HCT116 (cell line): Measurements from ENCODE around the gene SNTG2. TPM values are rescaled to one million over a fixed set of nuclear protein-coding genes. Genes with fewer than 3 reads are reported as not detected.

Experiments
- ATAC-seq: fragments of 200-7000 bp; cut with Tn5 transposase; 2 replicates; pipeline ENCODE4 v1.9.1; 2020; ENCODE audit warnings: mild to moderate bottlenecking, moderate library complexity
- BruUV-seq: library from RNA; stranded (reverse); fragments of 400-500 nt; replicated peaks from 2 replicates; lab custom pipeline; 2021; lab: Mats Ljungman, UMichigan
- CTCF ChIA-PET: fragments of 300-600 bp; sonication (Branson Sonifier 250); formaldehyde crosslinking; loops from one replicate; lab custom pipeline; 2021; ENCODE audit warnings: antibody characterized with exemption; lab: Charles Lee
- POLR2A ChIA-PET: fragments of 300-600, 350-600 bp; sonication (Branson Sonifier 250); formaldehyde crosslinking; loops from one replicate; lab custom pipeline; 2021; ENCODE audit warnings: antibody characterized with exemption; lab: Charles Lee
- RAD21 ChIA-PET, 2 experiments: fragments of 300-600 bp; sonication (Branson Sonifier 250); formaldehyde crosslinking; loops; one replicate each; lab custom pipeline; 2023; ENCODE audit warnings: low total read pairs in 2 of 2; ENCODE audit not compliant: uncharacterized antibody in 2 of 2, unreplicated experiment in 2 of 2, low non-redundant PET in 1 of 2; lab: Charles Lee
- DNase-seq: peaks from one replicate; pipeline ENCODE4 v3.0.0-alpha.2; 2010; ENCODE audit warnings: low read depth, low spot score
- H2AFZ ChIP-seq: fragments of 200-600 bp; shearing (Covaris generic), sonication (generic); 2 replicates; pipeline ENCODE4 v1.6.1; 2017; ENCODE audit warnings: low read depth, mixed run types, mixed read lengths, antibody characterized with exemption, low read length; ENCODE audit not compliant: poor library complexity, severe bottlenecking
- H3K27ac ChIP-seq: 2 replicates; pipeline ENCODE4 v1.5.1; 2012; ENCODE audit warnings: low read depth, low read length
- H3K27me3 ChIP-seq: fragments of 200-600 bp; sonication (generic); 2 replicates; pipeline ENCODE4 v1.6.1; 2016; ENCODE audit warnings: mixed run types, low read length, mixed read lengths; ENCODE audit not compliant: insufficient read depth
- H3K36me3 ChIP-seq, 2 experiments: fragments of 200-500 bp in 1 of 2; fragments of 200-600 bp in 1 of 2; sonication (Bioruptor generic) in 1 of 2; sonication (generic) in 1 of 2; 2 replicates each; pipeline versions ENCODE4 v1.5.1 to v1.6.1; 2014 to 2016; ENCODE audit warnings: low read length in 2 of 2, inconsistent platforms in 1 of 2, mixed read lengths in 1 of 2, mixed run types in 1 of 2; ENCODE audit not compliant: insufficient read depth in 2 of 2, control insufficient read depth in 1 of 2
- H3K4me1 ChIP-seq, 2 experiments: fragments of 200-600 bp in 1 of 2; sonication (generic) in 1 of 2; 2 replicates each; pipeline versions ENCODE4 v1.5.1 to v1.6.1; 2012 to 2017; ENCODE audit warnings: low read length in 2 of 2, inconsistent platforms in 1 of 2, mild to moderate bottlenecking in 1 of 2, mixed read lengths in 1 of 2, mixed run types in 1 of 2, moderate library complexity in 1 of 2; ENCODE audit not compliant: insufficient read depth in 2 of 2, control insufficient read depth in 1 of 2
- H3K4me2 ChIP-seq: fragments of 200-600 bp; sonication (generic); 2 replicates; pipeline ENCODE4 v1.6.1; 2017; ENCODE audit warnings: mixed run types, low read length, mixed read lengths
- H3K4me3 ChIP-seq, 2 experiments: fragments of 200-600 bp in 1 of 2; sonication (generic) in 1 of 2; replicated peaks in 1 of 2; 2 replicates each; pipeline ENCODE4 v1.5.1; 2011 to 2016; ENCODE audit warnings: low read length in 2 of 2, control low read depth in 1 of 2, low read depth in 1 of 2, mild to moderate bottlenecking in 1 of 2, mixed read lengths in 1 of 2, mixed run types in 1 of 2
- H3K79me2 ChIP-seq: fragments of 200-600 bp; sonication (generic); 2 replicates; pipeline ENCODE4 v1.6.1; 2017; ENCODE audit warnings: mild to moderate bottlenecking, mixed run types, low read length, moderate library complexity, mixed read lengths; ENCODE audit not compliant: insufficient read depth
- H3K9ac ChIP-seq: fragments of 200-600 bp; sonication (generic); 2 replicates; pipeline ENCODE4 v1.6.1; 2016; ENCODE audit warnings: low read length, mixed read lengths
- H3K9me2 ChIP-seq: fragments of 200-600 bp; sonication (generic), shearing (Covaris generic); 2 replicates; pipeline ENCODE4 v1.6.1; 2017; ENCODE audit warnings: mixed run types, mild to moderate bottlenecking, moderate library complexity; ENCODE audit not compliant: insufficient read depth
- H3K9me3 ChIP-seq, 2 experiments: fragments of 200-500 bp in 1 of 2; fragments of 200-600 bp in 1 of 2; sonication (Bioruptor generic) in 1 of 2; sonication (generic) in 1 of 2; 2 replicates each; pipeline ENCODE4 v1.6.1; 2014 to 2017; ENCODE audit warnings: low read length in 2 of 2, mixed read lengths in 2 of 2, inconsistent platforms in 1 of 2, low read depth in 1 of 2, mild to moderate bottlenecking in 1 of 2, mixed run types in 1 of 2, moderate library complexity in 1 of 2; ENCODE audit not compliant: control insufficient read depth in 1 of 2, insufficient read depth in 1 of 2
- H4K20me1 ChIP-seq: fragments of 200-600 bp; sonication (generic), shearing (Covaris generic); 2 replicates; pipeline ENCODE4 v1.6.1; 2017; ENCODE audit warnings: mixed run types, mild to moderate bottlenecking, moderate library complexity; ENCODE audit not compliant: insufficient read depth
- CBX3 ChIP-seq: IDR thresholded peaks from 2 replicates; pipeline ENCODE4 v1.6.1; 2012; ENCODE audit warnings: low read depth
- ELF1 ChIP-seq: IDR thresholded peaks from 2 replicates; pipeline ENCODE4 v1.6.1; 2012; ENCODE audit warnings: low read depth, borderline replicate concordance
- EZH2 ChIP-seq: fragments of 200-600 bp; sonication (generic); IDR thresholded peaks from 2 replicates; pipeline ENCODE4 v1.6.1; 2017; ENCODE audit warnings: antibody characterized with exemption, mixed run types
- EZH2phosphoT487 ChIP-seq: fragments of 200-600 bp; IDR thresholded peaks from 2 replicates; pipeline ENCODE4 v1.6.1; 2018; ENCODE audit warnings: antibody characterized with exemption, borderline replicate concordance
- JUND ChIP-seq: IDR thresholded peaks from 2 replicates; pipeline ENCODE4 v1.6.1; 2012
- POLR2A ChIP-seq: IDR thresholded peaks from 2 replicates; pipeline ENCODE4 v1.7.0; 2011; ENCODE audit warnings: borderline replicate concordance; ENCODE audit not compliant: insufficient read depth, insufficient read length; ENCODE audit errors: extremely low read depth
- POLR2AphosphoS5 ChIP-seq: IDR thresholded peaks from 2 replicates; pipeline ENCODE4 v1.6.1; 2011; ENCODE audit warnings: mild to moderate bottlenecking, low read depth, low read length, moderate library complexity
- SIN3A ChIP-seq: IDR thresholded peaks from 2 replicates; pipeline ENCODE4 v1.6.1; 2012; ENCODE audit warnings: low read depth
- SP1 ChIP-seq: IDR thresholded peaks from 2 replicates; pipeline ENCODE4 v1.6.1; 2012; ENCODE audit warnings: low read depth
- SRF ChIP-seq: IDR thresholded peaks from 2 replicates; pipeline ENCODE4 v1.6.1; 2012; ENCODE audit warnings: low read depth
- TCF7L2 ChIP-seq: IDR thresholded peaks from 2 replicates; pipeline ENCODE4 v1.7.0; 2011; ENCODE audit warnings: borderline replicate concordance, inconsistent platforms; ENCODE audit not compliant: insufficient read depth, insufficient read length; ENCODE audit errors: extremely low read depth
- YY1 ChIP-seq: IDR thresholded peaks from 2 replicates; pipeline ENCODE4 v1.6.1; 2011; ENCODE audit warnings: low read length, low read depth, moderate library complexity, mild to moderate bottlenecking; ENCODE audit not compliant: insufficient replicate concordance; ENCODE audit errors: extremely low read depth
- ZFX ChIP-seq: fragments of 450-650 bp; IDR thresholded peaks from 2 replicates; pipeline ENCODE4 v1.6.1; 2017
- ZNF274 ChIP-seq: fragments of 200-500 bp; sonication (Bioruptor generic); IDR thresholded peaks from 2 replicates; pipeline ENCODE4 v1.6.1; 2014; ENCODE audit warnings: mild to moderate bottlenecking, low read depth, low read length, inconsistent platforms
- intact Hi-C: fragments of 100-400 bp; cut with micrococcal nuclease; formaldehyde crosslinking; loops from 2 replicates; pipeline ENCODE4 v1.10.0; 2022
- total RNA-seq: library from RNA; stranded (reverse); gene quantifications from one replicate; pipeline ENCODE4 v1.2.1, GENCODE V29; 2021; ENCODE audit not compliant: unreplicated experiment
- TF ChIP-seq, protein P1 (sequence below): IDR thresholded peaks from 2 replicates; pipeline ENCODE4 v1.6.1; 2012
- TF ChIP-seq, protein P2 (sequence below): IDR thresholded peaks from 2 replicates; pipeline ENCODE4 v1.6.1; 2012

The SNTG2 gene
- total RNA-seq, 1 experiment from 2014 or later, result not detected

DNA sequence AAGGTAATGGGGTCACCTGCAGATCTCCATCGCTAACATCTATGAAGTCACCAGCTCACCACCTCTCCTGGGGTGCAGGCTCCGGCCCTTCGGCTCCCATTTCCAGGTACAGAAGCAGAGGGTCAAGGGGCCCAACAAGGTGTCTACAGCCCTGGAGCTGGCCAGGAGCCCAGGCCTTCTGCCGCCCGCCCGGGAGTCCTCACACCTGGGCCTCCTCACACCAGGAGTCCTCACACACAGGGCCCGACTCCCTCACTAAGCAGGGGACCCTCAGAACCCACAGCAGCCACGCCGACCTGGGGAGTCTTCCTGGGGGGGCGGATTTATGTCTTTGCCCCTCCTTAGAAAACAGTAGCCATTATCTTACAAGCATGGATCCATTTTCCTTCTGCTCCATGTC is 419.3 kb downstream of the SNTG2 start:
- Histone ChIP-seq H2AFZ (no peak overlapping the region), H3K4me2 (no peak overlapping the region), H3K9ac (no peak overlapping the region), H3K9me2 (no peaks in the 10 kb centered on the region), H3K27me3 (peaks cover 41% of the 10 kb centered on the region), H3K36me3 (no peaks in the 10 kb centered on the region), H3K27ac (no peak overlapping the region), H3K4me3 (no peak overlapping the region)
- ATAC-seq, result no peak
- ChIA-PET RAD21 (no interaction called here), CTCF (no interaction called here), POLR2A (no interaction called here)
- intact Hi-C loops, result no loop called here
- no TSS peak for BruUV-seq
- no peak for TF ChIP-seq YY1
- no peak for TF ChIP-seq SRF
- no peak for TF ChIP-seq CBX3
- TF ChIP-seq ZFX, result no peak
- TF ChIP-seq POLR2A, result no peak
- TF ChIP-seq EZH2phosphoT487, result no peak
- TF ChIP-seq SIN3A, result no peak
- no peak for TF ChIP-seq POLR2AphosphoS5
- no peak for TF ChIP-seq SP1
- TF ChIP-seq, protein P1, sequence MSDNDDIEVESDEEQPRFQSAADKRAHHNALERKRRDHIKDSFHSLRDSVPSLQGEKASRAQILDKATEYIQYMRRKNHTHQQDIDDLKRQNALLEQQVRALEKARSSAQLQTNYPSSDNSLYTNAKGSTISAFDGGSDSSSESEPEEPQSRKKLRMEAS, result no peak
- no peak for TF ChIP-seq ZNF274
- TF ChIP-seq, all 23 proteins: peak for 0
- no peaks in the 10 kb centered on the region for H3K4me1 ChIP-seq
- no peaks in the 10 kb centered on the region for H3K79me2 ChIP-seq
- no peak for DNase-seq
- H3K9me3 ChIP-seq, result no peaks in the 10 kb centered on the region
- no peaks in the 10 kb centered on the region for H4K20me1 ChIP-seq

DNA sequence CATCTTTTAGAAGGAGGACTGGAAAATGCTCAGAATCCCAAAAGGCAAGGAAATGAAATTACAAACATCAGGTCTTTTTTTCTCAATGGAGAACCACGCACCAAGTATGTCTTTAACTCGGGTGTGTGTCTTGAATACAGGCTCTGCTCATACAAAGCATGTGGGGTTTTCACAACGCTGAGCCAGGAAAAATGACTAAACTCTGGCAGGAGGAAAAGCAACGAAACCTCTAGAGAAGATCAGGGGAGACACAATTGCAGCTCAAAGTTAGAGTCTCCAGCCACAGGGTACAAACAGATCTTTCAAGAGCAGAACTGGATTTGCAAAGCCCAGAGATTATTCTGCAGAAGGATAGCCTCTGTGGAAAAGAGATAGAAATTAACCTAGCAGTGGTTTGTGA is 419.8 kb downstream of the SNTG2 start:
- intact Hi-C loops, result no loop called here
- H4K20me1 ChIP-seq, result no peaks in the 10 kb centered on the region
- ChIA-PET RAD21 (no interaction called here), CTCF (no interaction called here), POLR2A (no interaction called here)
- TF ChIP-seq, protein P1, result no peak
- TF ChIP-seq, protein P2, sequence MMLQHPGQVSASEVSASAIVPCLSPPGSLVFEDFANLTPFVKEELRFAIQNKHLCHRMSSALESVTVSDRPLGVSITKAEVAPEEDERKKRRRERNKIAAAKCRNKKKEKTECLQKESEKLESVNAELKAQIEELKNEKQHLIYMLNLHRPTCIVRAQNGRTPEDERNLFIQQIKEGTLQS, result no peak
- TF ChIP-seq ELF1 (no peak), EZH2 (no peak), JUND (no peak), POLR2A (no peak), TCF7L2 (no peak)
- no peaks in the 10 kb centered on the region for H3K9me3 ChIP-seq
- no peak overlapping the region for H3K9ac ChIP-seq
- H3K27me3 ChIP-seq, result peaks cover 41% of the 10 kb centered on the region
- ATAC-seq, result no peak
- H2AFZ ChIP-seq, result no peak overlapping the region
- H3K36me3 ChIP-seq, result no peaks in the 10 kb centered on the region
- BruUV-seq, result no TSS peak
- H3K4me3 ChIP-seq, result no peak overlapping the region
- H3K4me1 ChIP-seq, result no peaks in the 10 kb centered on the region
- no peak overlapping the region for H3K27ac ChIP-seq
- H3K79me2 ChIP-seq, result no peaks in the 10 kb centered on the region
- no peak for DNase-seq
- H3K4me2 ChIP-seq, result no peak overlapping the region
- no peaks in the 10 kb centered on the region for H3K9me2 ChIP-seq
